GM12892 (cell line): ENCODE results near the gene CPED1.
"Not testable (repeated sequence)": the region's sequence is repeated elsewhere in the genome, so short reads cannot be mapped to it uniquely, and the experiment has no call there.

Experiments used
- DNase-seq: peaks from one replicate; pipeline ENCODE4 v3.0.0; 2011; ENCODE audit not compliant: insufficient read length
- FAIRE-seq: peaks from 2 replicates; lab custom pipeline; 2011; peaks lifted over from hg19 to GRCh38; lab: Jason Lieb, UNC
- POLR2A ChIP-seq: IDR thresholded peaks from 2 replicates; pipeline ENCODE4 v1.6.1; 2011; ENCODE audit warnings: low read depth, low read length, control low read depth
- POLR2AphosphoS5 ChIP-seq: IDR thresholded peaks from 2 replicates; pipeline ENCODE4 v1.6.1; 2011; ENCODE audit warnings: low read depth, low read length, control low read depth
- TAF1 ChIP-seq: IDR thresholded peaks from 2 replicates; pipeline ENCODE4 v1.6.1; 2011; ENCODE audit warnings: low read depth, mild to moderate bottlenecking, control low read depth, low read length, borderline replicate concordance

Gene CPED1

GRCh38 chr7:121103579-121103978 lies 115.1 kb downstream of the CPED1 start:
- FAIRE-seq = no peak
- DNase-seq = no peak
- TF ChIP-seq TAF1 (no peak), POLR2AphosphoS5 (no peak), POLR2A (no peak)

GRCh38 chr7:121105262-121105661 lies 116.8 kb downstream of the CPED1 start:
- TF ChIP-seq POLR2A (no peak), TAF1 (no peak), POLR2AphosphoS5 (no peak)
- no peak for DNase-seq
- FAIRE-seq = no peak

GRCh38 chr7:121107923-121108498 lies 119.5 kb downstream of the CPED1 start:
- DNase-seq (no peak), FAIRE-seq (peak; percentile 67)
- TF ChIP-seq POLR2A = no peak
- TF ChIP-seq POLR2AphosphoS5 = no peak
- no peak for TF ChIP-seq TAF1

- TF ChIP-seq POLR2AphosphoS5 = no peak
- no peak for TF ChIP-seq TAF1
- no peak for TF ChIP-seq POLR2A
- no peak for DNase-seq
- FAIRE-seq = no peak
Observed at GRCh38 chr7:121109145-121109544, 120.6 kb downstream of the CPED1 start.

- DNase-seq (no peak), FAIRE-seq (no peak)
- TF ChIP-seq POLR2A (no peak), TAF1 (no peak), POLR2AphosphoS5 (no peak)
Observed at GRCh38 chr7:121113288-121113687, 124.8 kb downstream of the CPED1 start.

- DNase-seq (no peak), FAIRE-seq (no peak)
- TF ChIP-seq TAF1 (no peak), POLR2A (no peak), POLR2AphosphoS5 (no peak)
Observed at GRCh38 chr7:121116396-121116795, 127.9 kb downstream of the CPED1 start.

GRCh38 chr7:121119047-121119446 lies 130.5 kb downstream of the CPED1 start:
- no peak for DNase-seq
- TF ChIP-seq TAF1 (no peak), POLR2AphosphoS5 (no peak), POLR2A (no peak)
- FAIRE-seq = no peak

GRCh38 chr7:121123032-121123431 lies 134.5 kb downstream of the CPED1 start:
- FAIRE-seq = no peak
- TF ChIP-seq TAF1 (no peak), POLR2AphosphoS5 (no peak), POLR2A (no peak)
- no peak for DNase-seq

- not testable (repeated sequence) for FAIRE-seq, DNase-seq
Observed at GRCh38 chr7:121125454-121125853, 136.9 kb downstream of the CPED1 start.

- TF ChIP-seq TAF1 (no peak), POLR2A (no peak), POLR2AphosphoS5 (no peak)
- FAIRE-seq = no peak
- DNase-seq = no peak
Observed at GRCh38 chr7:121126201-121126600, 137.7 kb downstream of the CPED1 start.

- no peak for TF ChIP-seq TAF1
- no peak for DNase-seq
- FAIRE-seq = no peak
Observed at GRCh38 chr7:121126801-121127534, 138.5 kb downstream of the CPED1 start.

GRCh38 chr7:121132940-121133339 lies 144.4 kb downstream of the CPED1 start:
- DNase-seq (no peak), FAIRE-seq (no peak)
- TF ChIP-seq TAF1 (no peak), POLR2A (no peak), POLR2AphosphoS5 (no peak)
